ENCODE results near the gene C1orf21. TPM values are rescaled to one million over a fixed set of nuclear protein-coding genes. Genes with fewer than 3 reads are reported as not detected.

C1orf21 gene
- total and polyA plus RNA-seq, 12 donors: 23.2 to 177 (median 87.9) TPM

- H3K4me3 ChIP-seq: no peak overlapping the region
- H3K27ac ChIP-seq: no peak overlapping the region
- no peaks in the 10 kb centered on the region for H3K9me3 ChIP-seq (replicated peaks in 1 of 3)
- peaks cover 22 to 59% of the 10 kb centered on the region in 2 donors for H3K4me1 ChIP-seq (replicated peaks in 1 of 2)
- no peaks in the 10 kb centered on the region for H3K27me3 ChIP-seq
- no peaks in the 10 kb centered on the region for H3K36me3 ChIP-seq (replicated peaks in 1 of 2)
- 93 to 97% (median 95%) methylated on average over 2 of the region's 2 CpGs for WGBS, 4 donors
- TF ChIP-seq CTCF (IDR thresholded peaks at IDR 0.05): no peak
- TF ChIP-seq POLR2A (IDR thresholded peaks at IDR 0.05): no peak
- DNase-seq: no peak
- intact Hi-C loops (cut with DNase I): no loop called here
Measured at GRCh38 chr1:184395937-184396480, 9.2 kb downstream of the C1orf21 start.

GRCh38 chr1:184399192-184399847 lies 12.5 kb downstream of the C1orf21 start:
- no peaks in the 10 kb centered on the region for H3K36me3 ChIP-seq (replicated peaks in 1 of 2)
- no peak for DNase-seq
- no peaks in the 10 kb centered on the region for H3K27me3 ChIP-seq
- peak overlapping the region in 3 of 5 donors; percentile 41 to 52 (median 52) for H3K27ac ChIP-seq
- H3K9me3 ChIP-seq (replicated peaks in 1 of 3): no peaks in the 10 kb centered on the region
- 43 to 56% (median 47%) methylated on average over 5 of the region's 5 CpGs for WGBS, 4 donors
- H3K4me1 ChIP-seq (replicated peaks in 1 of 2): peaks cover 19 to 48% of the 10 kb centered on the region in 2 donors
- peak in 3 of 6 experiments; percentile 6 to 22 (median 7) for TF ChIP-seq CTCF (IDR thresholded peaks at IDR 0.05)
- TF ChIP-seq POLR2A (IDR thresholded peaks at IDR 0.05): no peak
- no peak overlapping the region for H3K4me3 ChIP-seq
- intact Hi-C loops (cut with DNase I): no loop called here

GRCh38 chr1:184403961-184404726 lies 17.3 kb downstream of the C1orf21 start:
- peaks cover 29 to 51% of the 10 kb centered on the region in 2 donors for H3K4me1 ChIP-seq (replicated peaks in 1 of 2)
- WGBS, 4 donors: 85 to 93% (median 89%) methylated on average over 3 of the region's 3 CpGs

More at GRCh38 chr1:184403961-184404726, 17.3 kb downstream of the C1orf21 start:
- Histone ChIP-seq H3K9me3 (replicated peaks in 1 of 3) (no peaks in the 10 kb centered on the region), H3K4me3 (no peak overlapping the region), H3K27me3 (no peaks in the 10 kb centered on the region), H3K27ac (peak overlapping the region in 1 of 5 donors; percentile 29), H3K36me3 (replicated peaks in 1 of 2) (no peaks in the 10 kb centered on the region)
- TF ChIP-seq POLR2A (IDR thresholded peaks at IDR 0.05) (no peak), CTCF (IDR thresholded peaks at IDR 0.05) (no peak)
- no peak for DNase-seq
- intact Hi-C loops (cut with DNase I): no loop called here
